CD8-positive, alpha-beta memory T cell (primary cell): ENCODE data around the gene PPP1R12B. TPM values are rescaled to one million over a fixed set of nuclear protein-coding genes. Genes with fewer than 3 reads are reported as not detected.
A peak's percentile ranks its signal among the peaks of the same experiment; 100 is the strongest.
"Not testable (repeated sequence)": the region's sequence is repeated elsewhere in the genome, so short reads cannot be mapped to it uniquely, and the experiment has no call there.

Experiments used
- CTCF ChIA-PET: fragments of 350-600 bp; sonication (Branson Sonifier 250); formaldehyde crosslinking; loops from one replicate; lab custom pipeline; 2021; ENCODE audit warnings: antibody characterized with exemption; lab: Charles Lee
- POLR2A ChIA-PET: fragments of 350-600 bp; sonication (Branson Sonifier 250); formaldehyde crosslinking; loops from one replicate; lab custom pipeline; 2021; ENCODE audit warnings: antibody characterized with exemption; lab: Charles Lee
- DNase-seq, 5 donors: peaks; one replicate each; pipeline versions ENCODE4 v3.0.0 to v3.0.0-alpha.2; 2020 to 2022; ENCODE audit warnings: mixed read lengths in 1 of 5
- H3K27ac ChIP-seq: one replicate; pipeline ENCODE4 v1.7.0; 2013; ENCODE audit warnings: low read depth, mild to moderate bottlenecking, low read length, moderate library complexity
- H3K27me3 ChIP-seq: 2 replicates; pipeline ENCODE4 v1.7.0; 2013; ENCODE audit warnings: low read length, mild to moderate bottlenecking; ENCODE audit not compliant: insufficient read depth, poor library complexity, severe bottlenecking
- H3K36me3 ChIP-seq: 2 replicates; pipeline ENCODE4 v1.7.0; 2013; ENCODE audit warnings: mild to moderate bottlenecking, low read length, moderate library complexity; ENCODE audit not compliant: insufficient read depth
- H3K4me1 ChIP-seq: 2 replicates; pipeline ENCODE4 v1.7.0; 2013; ENCODE audit warnings: mild to moderate bottlenecking, low read length, moderate library complexity; ENCODE audit not compliant: insufficient read depth
- H3K4me3 ChIP-seq: 2 replicates; pipeline ENCODE4 v1.7.0; 2013; ENCODE audit warnings: mild to moderate bottlenecking, low read length
- H3K9me3 ChIP-seq: 2 replicates; pipeline ENCODE4 v1.7.0; 2013; ENCODE audit warnings: mild to moderate bottlenecking, low read length
- H3K27ac Mint-ChIP-seq, 8 donors: one replicate each; pipeline ENCODE4 v1.8.0; 2020 to 2021; ENCODE audit warnings: mixed read lengths in 8 of 8, mild to moderate bottlenecking in 6 of 8, inconsistent platforms in 3 of 8, moderate library complexity in 3 of 8
- H3K27me3 Mint-ChIP-seq, 2 donors: one replicate each; pipeline ENCODE4 v1.8.0; 2020 to 2021; ENCODE audit warnings: mixed read lengths in 2 of 2, mild to moderate bottlenecking in 1 of 2, moderate library complexity in 1 of 2
- H3K36me3 Mint-ChIP-seq, 3 donors: one replicate each; pipeline ENCODE4 v1.8.0; 2020 to 2021; ENCODE audit warnings: mixed read lengths in 3 of 3, inconsistent platforms in 1 of 3, mild to moderate bottlenecking in 1 of 3
- H3K4me1 Mint-ChIP-seq, 3 donors: one replicate each; pipeline ENCODE4 v1.8.0; 2020 to 2021; ENCODE audit warnings: mixed read lengths in 3 of 3, inconsistent platforms in 1 of 3, mild to moderate bottlenecking in 1 of 3
- H3K4me3 Mint-ChIP-seq, 7 donors: one replicate each; pipeline ENCODE4 v1.8.0; 2020 to 2021; ENCODE audit warnings: mixed read lengths in 7 of 7, mild to moderate bottlenecking in 6 of 7, moderate library complexity in 4 of 7, inconsistent platforms in 2 of 7
- H3K9me3 Mint-ChIP-seq, 5 donors: one replicate each; pipeline ENCODE4 v1.8.0; 2020 to 2022; ENCODE audit warnings: mixed read lengths in 5 of 5, mild to moderate bottlenecking in 3 of 5, moderate library complexity in 2 of 5, inconsistent platforms in 1 of 5
- polyA plus RNA-seq: library from polyadenylated mRNA; unstranded; fragments of 300-500 nt; fragmentation: Illumina TruSeq; gene quantifications from one replicate; pipeline ENCODE4 v1.2.3, GENCODE V29; 2021
- total RNA-seq, 2 experiments: library from RNA; stranded (reverse); gene quantifications; one replicate each; pipeline ENCODE4 v1.2.3, GENCODE V29; 2021

Gene PPP1R12B
- total and polyA plus RNA-seq, 3 experiments from 2014 or later = 11.7 to 13.1 (median 11.9) TPM

DNA sequence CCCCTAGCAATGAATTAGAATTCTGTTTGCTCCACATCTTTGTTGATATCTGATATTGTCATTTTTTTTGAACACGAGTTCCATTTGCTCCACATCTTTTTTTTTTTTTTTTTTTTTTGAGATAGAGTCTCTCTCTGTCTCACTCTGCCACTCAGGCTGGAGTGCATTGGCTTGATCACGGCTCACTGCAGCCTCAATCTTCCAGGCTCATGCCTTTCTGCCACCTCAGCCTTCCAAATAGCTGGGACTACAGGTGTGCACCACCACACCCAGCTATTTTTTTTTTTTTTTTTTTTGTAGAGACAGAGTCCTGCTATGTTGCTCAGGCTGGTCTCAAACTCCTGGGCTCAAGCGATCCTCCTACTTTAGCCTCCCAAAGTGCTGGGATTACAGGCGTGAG lies 22.4 kb downstream of the PPP1R12B start:
- H3K9me3 Mint-ChIP-seq, H3K9me3 ChIP-seq, DNase-seq, H3K27ac ChIP-seq, H3K4me1 ChIP-seq, H3K27me3 Mint-ChIP-seq, CTCF ChIA-PET, H3K36me3 ChIP-seq, H3K36me3 Mint-ChIP-seq, H3K27me3 ChIP-seq, H3K27ac Mint-ChIP-seq, H3K4me3 ChIP-seq, POLR2A ChIA-PET, H3K4me3 Mint-ChIP-seq: not testable (repeated sequence)
- H3K4me1 Mint-ChIP-seq = peaks cover 5 to 18% (median 10%) of the 10 kb centered on the region in 3 donors

- no peak overlapping the region for H3K4me3 Mint-ChIP-seq
- H3K27ac Mint-ChIP-seq = no peak overlapping the region
- H3K4me1 Mint-ChIP-seq = peaks cover 9 to 28% (median 24%) of the 10 kb centered on the region in 3 donors
- no peaks in the 10 kb centered on the region for H3K27me3 Mint-ChIP-seq
- Histone ChIP-seq H3K27ac (no peak overlapping the region), H3K36me3 (no peaks in the 10 kb centered on the region), H3K27me3 (no peaks in the 10 kb centered on the region), H3K4me1 (no peaks in the 10 kb centered on the region), H3K4me3 (no peak overlapping the region), H3K9me3 (no peaks in the 10 kb centered on the region)
- DNase-seq = no peak
- no peaks in the 10 kb centered on the region for H3K9me3 Mint-ChIP-seq
- ChIA-PET POLR2A (no interaction called here), CTCF (no interaction called here)
- H3K36me3 Mint-ChIP-seq = peaks cover 0 to 9% (median 0%) of the 10 kb centered on the region in 3 donors
Measured at GRCh38 chr1:202374099-202374498, 25.6 kb downstream of the PPP1R12B start.

GRCh38 chr1:202375175-202375574 lies 26.7 kb downstream of the PPP1R12B start:
- H3K9me3 Mint-ChIP-seq, DNase-seq, H3K27me3 Mint-ChIP-seq, H3K4me3 ChIP-seq, H3K4me3 Mint-ChIP-seq, H3K27ac Mint-ChIP-seq, H3K27me3 ChIP-seq, H3K36me3 Mint-ChIP-seq, H3K4me1 ChIP-seq, H3K9me3 ChIP-seq, CTCF ChIA-PET, H3K27ac ChIP-seq, POLR2A ChIA-PET, H3K36me3 ChIP-seq: not testable (repeated sequence)
- H3K4me1 Mint-ChIP-seq = peaks cover 16 to 37% (median 27%) of the 10 kb centered on the region in 3 donors

- H3K36me3 Mint-ChIP-seq = peaks cover 0 to 9% (median 0%) of the 10 kb centered on the region in 3 donors
- H3K4me3 Mint-ChIP-seq = no peak overlapping the region
Measured at GRCh38 chr1:202376247-202376646, 27.7 kb downstream of the PPP1R12B start.

GRCh38 chr1:202379884-202380529 lies 31.5 kb downstream of the PPP1R12B start:
- H3K27me3 Mint-ChIP-seq, H3K9me3 Mint-ChIP-seq, CTCF ChIA-PET, POLR2A ChIA-PET, H3K36me3 ChIP-seq, H3K36me3 Mint-ChIP-seq, H3K4me3 ChIP-seq, H3K27me3 ChIP-seq, H3K9me3 ChIP-seq: not testable (repeated sequence)
- Mint-ChIP-seq H3K27ac (peak overlapping the region in 7 of 8 donors; percentile 56 to 90 (median 62)), H3K4me1 (peaks cover 21 to 49% (median 41%) of the 10 kb centered on the region in 3 donors), H3K4me3 (peak overlapping the region in 4 of 7 donors; percentile 10 to 56 (median 42))
- peak in 1 of 5 donors; percentile 5 for DNase-seq
- peak overlapping the region; percentile 4 for H3K27ac ChIP-seq
- peaks cover 12% of the 10 kb centered on the region for H3K4me1 ChIP-seq

More at GRCh38 chr1:202376247-202376646, 27.7 kb downstream of the PPP1R12B start:
- Mint-ChIP-seq H3K27ac (no peak overlapping the region), H3K9me3 (no peaks in the 10 kb centered on the region), H3K4me1 (peaks cover 21 to 48% (median 38%) of the 10 kb centered on the region in 3 donors), H3K27me3 (no peaks in the 10 kb centered on the region)
- CTCF ChIA-PET = no interaction called here
- Histone ChIP-seq H3K4me3 (no peak overlapping the region), H3K9me3 (no peaks in the 10 kb centered on the region), H3K4me1 (peaks cover 12% of the 10 kb centered on the region), H3K27me3 (no peaks in the 10 kb centered on the region), H3K27ac (no peak overlapping the region), H3K36me3 (no peaks in the 10 kb centered on the region)
- POLR2A ChIA-PET = no interaction called here
- no peak for DNase-seq

DNA sequence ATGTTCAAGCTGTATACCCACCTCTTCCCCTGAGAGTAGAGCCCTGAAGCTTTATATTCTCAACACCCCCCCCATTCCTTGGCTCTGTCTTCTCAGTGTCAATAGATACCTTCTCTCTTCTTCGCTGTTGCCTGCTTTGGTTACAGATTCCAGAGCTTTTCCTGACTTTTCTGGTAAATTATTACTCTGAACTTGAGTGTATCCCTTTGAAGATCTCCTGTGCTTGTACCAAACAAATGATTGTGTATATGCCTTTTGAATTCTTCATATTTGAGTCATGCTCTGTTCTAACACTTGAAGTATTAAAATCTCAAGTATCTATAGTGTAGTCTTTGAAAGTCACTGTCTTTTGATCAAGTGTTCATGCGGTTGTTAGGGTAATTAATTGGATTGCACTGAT lies 32.0 kb downstream of the PPP1R12B start:
- DNase-seq, H3K27me3 Mint-ChIP-seq, H3K4me3 ChIP-seq, H3K9me3 Mint-ChIP-seq, H3K36me3 Mint-ChIP-seq, CTCF ChIA-PET, H3K27me3 ChIP-seq, POLR2A ChIA-PET, H3K9me3 ChIP-seq, H3K36me3 ChIP-seq: not testable (repeated sequence)
- H3K27ac ChIP-seq = peak overlapping the region; percentile 4
- peak overlapping the region in 2 of 8 donors; percentile 1 to 56 for H3K27ac Mint-ChIP-seq
- peaks cover 18 to 48% (median 38%) of the 10 kb centered on the region in 3 donors for H3K4me1 Mint-ChIP-seq
- peak overlapping the region in 1 of 7 donors; percentile 10 for H3K4me3 Mint-ChIP-seq
- H3K4me1 ChIP-seq = peaks cover 12% of the 10 kb centered on the region

GRCh38 chr1:202381867-202382266 lies 33.4 kb downstream of the PPP1R12B start:
- H3K4me3 ChIP-seq, POLR2A ChIA-PET, H3K27ac ChIP-seq, DNase-seq, H3K36me3 ChIP-seq, H3K27me3 ChIP-seq, H3K4me3 Mint-ChIP-seq, H3K9me3 Mint-ChIP-seq, H3K9me3 ChIP-seq, H3K27me3 Mint-ChIP-seq, H3K36me3 Mint-ChIP-seq, CTCF ChIA-PET, H3K27ac Mint-ChIP-seq: not testable (repeated sequence)
- H3K4me1 Mint-ChIP-seq = peaks cover 18 to 41% (median 32%) of the 10 kb centered on the region in 3 donors
- H3K4me1 ChIP-seq = peaks cover 12% of the 10 kb centered on the region

- CTCF ChIA-PET, H3K9me3 Mint-ChIP-seq, H3K36me3 Mint-ChIP-seq, H3K27ac ChIP-seq, POLR2A ChIA-PET, H3K36me3 ChIP-seq, DNase-seq, H3K4me1 ChIP-seq, H3K27me3 ChIP-seq, H3K4me3 Mint-ChIP-seq, H3K27me3 Mint-ChIP-seq, H3K9me3 ChIP-seq, H3K4me3 ChIP-seq: not testable (repeated sequence)
- H3K27ac Mint-ChIP-seq = peak overlapping the region in 1 of 8 donors; percentile 49
- H3K4me1 Mint-ChIP-seq = peaks cover 2 to 16% (median 9%) of the 10 kb centered on the region in 3 donors
Measured at GRCh38 chr1:202395831-202396230, 47.3 kb downstream of the PPP1R12B start.
